Midbrain (tissue), 1 donor: ENCODE results near the gene ATXN7.

Experiments used
- DNase-seq: peaks from one replicate; lab custom pipeline; 2025; lab: John Stamatoyannopoulos, UW

The ATXN7 gene

GRCh38 chr3:64049832-64050231 is 186.2 kb downstream of the ATXN7 start:
- DNase-seq, result no peak
